COLO668 (cell line): Measurements from ENCODE around the gene RIOK3.
"Not testable (repeated sequence)": the region's sequence is repeated elsewhere in the genome, so short reads cannot be mapped to it uniquely, and the experiment has no call there.

Experiments
- DNase-seq: peaks from one replicate; lab custom pipeline; 2025; ENCODE audit not compliant: unreplicated experiment; lab: John Stamatoyannopoulos, UW

The RIOK3 gene, protein sequence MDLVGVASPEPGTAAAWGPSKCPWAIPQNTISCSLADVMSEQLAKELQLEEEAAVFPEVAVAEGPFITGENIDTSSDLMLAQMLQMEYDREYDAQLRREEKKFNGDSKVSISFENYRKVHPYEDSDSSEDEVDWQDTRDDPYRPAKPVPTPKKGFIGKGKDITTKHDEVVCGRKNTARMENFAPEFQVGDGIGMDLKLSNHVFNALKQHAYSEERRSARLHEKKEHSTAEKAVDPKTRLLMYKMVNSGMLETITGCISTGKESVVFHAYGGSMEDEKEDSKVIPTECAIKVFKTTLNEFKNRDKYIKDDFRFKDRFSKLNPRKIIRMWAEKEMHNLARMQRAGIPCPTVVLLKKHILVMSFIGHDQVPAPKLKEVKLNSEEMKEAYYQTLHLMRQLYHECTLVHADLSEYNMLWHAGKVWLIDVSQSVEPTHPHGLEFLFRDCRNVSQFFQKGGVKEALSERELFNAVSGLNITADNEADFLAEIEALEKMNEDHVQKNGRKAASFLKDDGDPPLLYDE

DNA sequence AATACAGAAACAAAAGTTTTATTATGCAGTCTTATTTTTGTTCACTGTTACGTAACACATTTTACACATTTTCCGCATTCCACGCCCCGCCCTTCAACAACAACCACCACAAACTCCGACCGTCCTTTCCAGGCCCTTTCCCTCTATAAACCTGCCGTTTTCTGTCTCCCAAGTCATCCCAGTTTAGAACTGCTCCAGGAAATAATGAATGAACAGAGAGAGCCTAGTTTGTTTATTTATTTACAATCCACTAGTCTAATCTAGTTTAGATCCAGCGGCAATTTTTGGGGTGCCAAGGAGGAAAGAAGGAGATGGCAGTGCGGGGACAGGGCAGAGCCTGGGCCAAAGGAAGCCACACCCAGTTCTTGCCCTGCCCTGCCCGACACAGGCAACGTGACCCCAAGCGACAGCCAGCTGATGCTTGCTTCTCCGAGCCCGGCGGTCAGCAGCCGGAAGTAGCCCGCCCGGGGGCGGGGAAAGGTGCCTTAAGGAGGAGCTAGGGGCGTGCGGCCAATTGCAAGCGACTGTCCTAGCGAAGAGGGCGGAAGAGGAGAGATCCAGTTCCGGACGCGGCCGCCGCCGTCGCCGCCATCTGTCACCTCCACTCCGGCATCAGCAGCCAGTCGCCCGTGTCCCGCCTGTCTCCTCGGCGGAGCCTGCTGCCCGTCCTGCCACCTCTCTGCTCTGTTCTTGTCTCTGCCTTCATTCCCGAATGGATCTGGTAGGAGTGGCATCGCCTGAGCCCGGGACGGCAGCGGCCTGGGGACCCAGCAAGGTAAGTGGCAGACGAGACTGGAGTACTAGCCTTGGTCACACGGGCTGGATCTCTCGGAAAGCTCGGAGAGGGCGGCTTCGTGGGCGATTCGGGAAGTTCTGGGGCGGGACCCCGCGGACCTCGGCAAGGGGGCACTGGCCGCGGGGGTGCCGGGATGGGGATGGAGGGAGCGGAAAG, at the start of gene RIOK3:
Gene RIOK3 (plus strand): TSS at position 560 of the 952 bp plus-strand sequence. CDS start 153 bp downstream, at position 713.
- DNase-seq, result peak; percentile 99

GRCh38 chr18:23403310-23403709, 49.8 kb upstream of the RIOK3 start:
- no peak for DNase-seq

GRCh38 chr18:23405636-23406035, 47.5 kb upstream of the RIOK3 start:
- no peak for DNase-seq

DNA sequence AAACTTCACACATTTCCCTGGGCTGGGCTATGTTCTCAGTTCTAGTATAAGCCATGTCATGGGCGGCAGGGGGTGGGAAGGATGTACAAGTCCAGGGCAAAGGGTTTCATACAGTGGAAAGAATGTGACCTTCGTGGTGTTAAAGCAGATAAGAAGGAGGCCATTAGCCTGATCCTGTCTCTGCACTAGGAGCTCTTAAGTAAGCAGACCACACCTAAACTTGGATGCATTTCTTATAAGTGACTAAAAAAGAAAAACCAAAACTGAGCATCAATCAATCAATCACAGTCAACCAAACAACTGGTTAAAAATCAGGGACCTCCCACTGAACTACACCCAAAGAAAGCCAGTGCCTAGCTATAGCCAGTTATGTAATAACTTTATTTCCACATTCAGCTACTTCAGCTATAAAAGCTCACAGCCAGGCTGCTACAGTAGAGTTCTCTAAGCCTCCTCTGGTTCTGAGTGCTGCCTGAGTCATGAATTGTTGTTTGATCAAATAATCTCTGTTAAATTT, 46.8 kb upstream of the RIOK3 start:
- DNase-seq, result no peak

DNA sequence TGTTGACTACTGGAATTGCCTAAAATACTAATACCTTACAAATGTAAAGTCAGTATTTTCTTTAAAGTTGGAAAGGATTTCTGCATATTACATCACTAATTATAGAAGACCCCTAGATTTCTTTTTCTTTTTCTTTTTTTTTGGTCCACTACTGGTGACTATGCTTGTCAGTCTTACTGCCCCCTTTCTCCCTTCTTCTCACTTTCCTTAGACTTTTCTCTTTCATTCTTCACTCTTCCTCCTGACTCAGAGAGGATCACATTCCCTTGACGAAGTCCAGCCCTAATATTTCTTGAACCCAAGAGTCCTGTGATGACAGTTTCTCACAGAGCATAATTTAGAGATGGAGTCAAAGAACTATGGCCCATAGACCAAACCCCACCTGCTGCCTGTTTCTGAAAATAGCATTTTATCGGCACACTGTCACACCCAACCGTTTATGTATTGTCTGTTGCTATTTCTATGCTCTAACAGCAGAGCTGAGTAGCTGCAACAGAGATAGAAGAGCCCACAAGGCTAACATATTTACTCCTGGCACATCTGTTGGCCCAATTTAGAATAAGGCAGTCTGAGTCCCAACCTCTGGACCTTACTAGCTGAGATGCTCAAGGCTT, 40.6 kb upstream of the RIOK3 start:
- DNase-seq, result no peak

GRCh38 chr18:23415515-23415914, 37.6 kb upstream of the RIOK3 start:
- DNase-seq, result no peak

- no peak for DNase-seq
These were observed 36.8 kb upstream of the RIOK3 start for GRCh38 chr18:23416298-23416697.

DNA sequence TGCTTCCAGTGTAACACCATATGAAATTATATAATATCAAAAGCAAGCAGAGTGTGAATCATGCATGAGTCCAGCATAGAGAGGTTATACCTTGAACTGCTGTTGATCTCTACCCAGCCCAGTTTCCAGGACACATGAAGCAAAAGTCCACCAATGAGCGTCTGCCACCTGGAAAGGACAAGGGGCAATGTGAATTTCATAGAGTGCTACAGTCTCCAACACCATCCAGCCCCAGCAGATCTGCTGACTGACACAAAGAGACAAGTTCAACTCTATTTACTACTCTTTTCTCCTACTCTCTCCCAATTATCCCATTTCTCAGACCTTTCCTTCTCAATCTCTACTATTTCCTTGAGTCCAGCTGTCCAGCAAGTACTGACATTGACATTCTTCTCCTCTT, 31.8 kb upstream of the RIOK3 start:
- no peak for DNase-seq

GRCh38 chr18:23422751-23423418, 30.2 kb upstream of the RIOK3 start:
- peak; percentile 38 for DNase-seq

DNA sequence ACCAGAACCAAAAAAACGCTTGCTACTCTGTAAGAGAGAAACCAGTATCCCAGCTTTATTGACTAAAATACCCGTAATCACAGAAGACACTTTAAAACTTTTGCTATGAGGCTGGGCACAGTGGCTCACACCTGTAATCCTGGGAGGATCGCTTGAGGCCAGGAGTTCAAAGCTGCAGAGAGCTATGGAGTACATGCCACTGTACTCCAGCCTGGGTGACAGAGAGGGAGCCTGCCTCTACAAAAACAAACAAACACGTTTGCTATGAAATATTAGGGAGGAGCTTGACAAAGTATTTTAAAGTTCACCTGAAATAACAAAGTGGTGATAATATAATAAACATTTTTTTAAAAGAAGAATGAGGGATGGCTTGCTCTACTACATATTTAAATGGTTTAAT, 28.5 kb upstream of the RIOK3 start:
- DNase-seq, result no peak

DNA sequence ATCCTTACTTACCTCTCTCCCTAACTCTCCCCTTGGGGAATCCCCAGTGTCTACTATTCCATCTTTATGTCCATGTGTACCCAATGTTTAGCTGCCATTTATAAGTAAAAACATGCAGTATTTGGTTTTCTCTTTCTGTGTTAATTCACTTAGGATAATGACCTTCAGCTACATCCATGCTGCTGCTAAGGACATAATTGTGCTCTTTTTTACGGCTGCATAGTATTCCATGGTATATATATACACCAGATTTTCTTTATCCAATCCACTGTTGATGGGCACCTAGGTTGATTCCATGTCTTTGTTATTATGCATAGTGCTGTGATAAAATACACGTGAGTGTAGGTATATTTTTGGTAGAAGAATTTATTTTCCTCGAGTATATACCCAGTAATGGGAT, 24.3 kb upstream of the RIOK3 start:
- DNase-seq, result no peak

GRCh38 chr18:23429538-23429937, 23.5 kb upstream of the RIOK3 start:
- not testable (repeated sequence) for DNase-seq

DNA sequence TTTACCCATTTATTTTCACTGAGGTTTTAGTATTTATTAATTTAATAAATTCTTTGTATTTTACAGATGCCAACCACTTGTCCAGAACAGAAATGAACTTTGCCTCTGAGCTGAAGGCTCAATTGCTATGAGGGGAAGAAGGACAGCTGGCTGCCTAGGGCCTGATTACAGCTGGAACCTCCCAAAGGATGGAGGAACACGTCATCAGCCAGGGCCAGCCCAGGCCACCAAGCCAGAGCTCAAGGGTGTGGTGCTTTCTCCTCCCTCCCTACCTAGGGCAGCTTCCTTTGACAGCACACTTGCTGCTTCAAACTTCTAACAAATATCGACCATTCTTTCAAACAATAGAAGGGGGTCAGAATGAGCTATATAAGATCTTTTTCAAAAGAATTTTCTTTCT, 19.7 kb upstream of the RIOK3 start:
- DNase-seq, result no peak

GRCh38 chr18:23437357-23438045, 15.6 kb upstream of the RIOK3 start:
- DNase-seq, result peak; percentile 88

GRCh38 chr18:23438046-23438377, 15.1 kb upstream of the RIOK3 start:
- DNase-seq, result no peak

DNA sequence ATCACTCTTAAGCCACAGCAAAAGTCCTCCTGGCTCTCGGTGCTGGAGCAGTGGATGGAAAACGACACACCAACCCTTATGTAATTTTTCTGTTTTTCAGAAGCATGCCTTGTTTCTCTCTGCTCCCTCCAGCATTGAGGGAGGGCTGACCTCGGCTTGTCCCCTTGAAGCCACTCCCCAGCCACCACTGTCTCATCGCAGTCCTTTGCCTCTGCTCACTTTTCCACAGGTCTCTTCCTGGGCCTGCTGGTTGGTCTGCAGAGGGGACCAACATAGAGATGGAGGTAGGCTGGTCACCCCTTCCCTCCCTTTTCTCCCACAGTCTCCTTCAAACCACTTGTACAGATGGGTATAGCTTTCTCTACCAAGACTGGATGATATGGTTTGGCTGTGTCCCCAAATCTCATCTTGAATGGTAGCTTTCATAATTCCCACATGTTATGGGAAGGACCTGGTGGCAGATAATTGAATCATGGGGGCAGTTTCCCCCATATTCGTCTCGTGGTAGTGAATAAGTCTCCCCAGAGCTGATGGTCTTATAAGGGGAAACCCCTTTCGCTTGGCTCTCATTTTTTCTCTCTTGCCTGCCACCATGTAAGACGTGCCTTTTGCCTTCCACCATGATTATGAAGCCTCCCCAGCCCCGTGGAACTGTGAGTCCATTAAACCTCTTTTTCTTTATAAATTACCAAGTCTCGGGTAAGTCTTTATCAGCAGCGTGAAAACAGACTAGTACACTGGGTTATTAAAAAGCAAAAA, 14.3 kb upstream of the RIOK3 start:
- DNase-seq, result no peak

- DNase-seq, result no peak
These were observed 13.0 kb upstream of the RIOK3 start for GRCh38 chr18:23440131-23440530.

- no peak for DNase-seq
These were observed 10.1 kb upstream of the RIOK3 start for GRCh38 chr18:23442958-23443357.

DNA sequence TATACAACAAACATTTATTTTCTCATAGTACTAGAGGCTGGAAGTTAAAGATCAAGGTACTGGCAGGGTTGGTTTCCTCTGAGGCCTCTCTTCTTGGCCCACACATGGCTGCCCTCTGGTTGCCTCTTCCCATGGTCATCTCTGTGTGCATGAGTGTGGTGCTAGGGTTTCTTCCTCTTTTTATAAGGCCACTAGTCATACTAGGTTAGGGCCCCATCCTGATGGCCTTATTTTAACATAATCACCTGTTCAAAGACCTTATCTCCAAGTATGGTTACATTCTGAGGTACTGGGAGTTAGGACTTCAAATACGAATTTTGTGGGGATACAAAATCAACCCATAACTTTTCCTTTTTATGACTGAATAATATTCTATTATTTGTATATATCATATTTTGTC, 4.8 kb upstream of the RIOK3 start:
- no peak for DNase-seq
